ENCODE measurements around the gene NKX2-2.

DNA sequence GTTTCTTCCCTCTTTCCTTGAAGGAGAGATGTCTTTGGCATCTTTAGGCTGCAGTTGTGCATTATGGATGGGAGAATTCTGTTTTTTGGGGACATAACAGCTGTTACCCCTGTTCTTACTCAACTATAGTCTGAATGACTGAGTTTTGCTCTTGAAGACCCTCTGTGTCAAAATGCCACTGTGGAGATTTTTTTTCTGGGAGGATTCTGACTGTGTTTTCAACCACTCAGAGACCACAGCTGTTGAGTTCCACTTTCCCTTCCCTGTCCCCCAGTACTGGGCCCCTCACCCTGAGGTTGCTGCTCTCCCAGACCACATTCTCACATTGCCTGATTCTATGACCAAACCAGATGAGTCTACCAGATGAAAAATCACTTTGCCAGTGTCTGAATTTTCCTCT lies 48.1 kb downstream of the NKX2-2 start:
- TF ChIP-seq, protein P1, sequence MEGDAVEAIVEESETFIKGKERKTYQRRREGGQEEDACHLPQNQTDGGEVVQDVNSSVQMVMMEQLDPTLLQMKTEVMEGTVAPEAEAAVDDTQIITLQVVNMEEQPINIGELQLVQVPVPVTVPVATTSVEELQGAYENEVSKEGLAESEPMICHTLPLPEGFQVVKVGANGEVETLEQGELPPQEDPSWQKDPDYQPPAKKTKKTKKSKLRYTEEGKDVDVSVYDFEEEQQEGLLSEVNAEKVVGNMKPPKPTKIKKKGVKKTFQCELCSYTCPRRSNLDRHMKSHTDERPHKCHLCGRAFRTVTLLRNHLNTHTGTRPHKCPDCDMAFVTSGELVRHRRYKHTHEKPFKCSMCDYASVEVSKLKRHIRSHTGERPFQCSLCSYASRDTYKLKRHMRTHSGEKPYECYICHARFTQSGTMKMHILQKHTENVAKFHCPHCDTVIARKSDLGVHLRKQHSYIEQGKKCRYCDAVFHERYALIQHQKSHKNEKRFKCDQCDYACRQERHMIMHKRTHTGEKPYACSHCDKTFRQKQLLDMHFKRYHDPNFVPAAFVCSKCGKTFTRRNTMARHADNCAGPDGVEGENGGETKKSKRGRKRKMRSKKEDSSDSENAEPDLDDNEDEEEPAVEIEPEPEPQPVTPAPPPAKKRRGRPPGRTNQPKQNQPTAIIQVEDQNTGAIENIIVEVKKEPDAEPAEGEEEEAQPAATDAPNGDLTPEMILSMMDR (IDR thresholded peaks at IDR 0.05), result no peak
- TF ChIP-seq EP300 (IDR thresholded peaks at IDR 0.05), result no peak
- no peak for TF ChIP-seq POLR2A (IDR thresholded peaks at IDR 0.05; ENCODE audit: low read depth)
- TF ChIP-seq POLR2AphosphoS5 (IDR thresholded peaks at IDR 0.05), result no peak
